ENCODE data around the gene NPR2. TPM values are rescaled to one million over a fixed set of nuclear protein-coding genes. Genes with fewer than 3 reads are reported as not detected.

Gene NPR2
- 0.53 and 1.1 TPM in 2 replicates for total RNA-seq (2014; rRNA removed; shearing (Covaris generic))
- 0.86 and 2.5 TPM in 2 replicates for polyA plus RNA-seq (2015; cell fraction: cytosol; rRNA removed)
- 4.3 and 5.6 TPM in 2 replicates for polyA plus RNA-seq (2015; cell fraction: nucleus; rRNA removed)

GRCh38 chr9:35791297-35791921 is at the start of gene NPR2:
NPR2 (plus strand) TSS chr9:35791591; CDS start chr9:35792409, 818 bp downstream.
- in situ Hi-C loops (cut with HindIII; ENCODE audit: low pct_unique_long_range_greater_than_20kb, low sequenced_read_pairs): no loop called here
- no peak for DNase-seq (ENCODE audit: low read depth, low spot score)

- in situ Hi-C loops (cut with HindIII; ENCODE audit: low pct_unique_long_range_greater_than_20kb, low sequenced_read_pairs): no loop called here
- no peak for DNase-seq (ENCODE audit: low read depth, low spot score)
Observed at GRCh38 chr9:35741740-35742139, 49.7 kb upstream of the NPR2 start.

GRCh38 chr9:35743452-35743851 is 47.9 kb upstream of the NPR2 start:
- in situ Hi-C loops (cut with HindIII; ENCODE audit: low pct_unique_long_range_greater_than_20kb, low sequenced_read_pairs): no loop called here
- DNase-seq (ENCODE audit: low read depth, low spot score): no peak

GRCh38 chr9:35743880-35744518 is 47.4 kb upstream of the NPR2 start:
- in situ Hi-C loops (cut with HindIII; ENCODE audit: low pct_unique_long_range_greater_than_20kb, low sequenced_read_pairs): no loop called here
- DNase-seq (ENCODE audit: low read depth, low spot score): no peak

GRCh38 chr9:35745569-35745968 is 45.8 kb upstream of the NPR2 start:
- in situ Hi-C loops (cut with HindIII; ENCODE audit: low pct_unique_long_range_greater_than_20kb, low sequenced_read_pairs): no loop called here
- DNase-seq (ENCODE audit: low read depth, low spot score): no peak

GRCh38 chr9:35746583-35746982 is 44.8 kb upstream of the NPR2 start:
- in situ Hi-C loops (cut with HindIII; ENCODE audit: low pct_unique_long_range_greater_than_20kb, low sequenced_read_pairs): no loop called here
- no peak for DNase-seq (ENCODE audit: low read depth, low spot score)

GRCh38 chr9:35748242-35748857 is 43.0 kb upstream of the NPR2 start:
- in situ Hi-C loops (cut with HindIII; ENCODE audit: low pct_unique_long_range_greater_than_20kb, low sequenced_read_pairs): no loop called here
- DNase-seq (ENCODE audit: low read depth, low spot score): no peak

- peak; percentile 72 for DNase-seq (ENCODE audit: low read depth, low spot score)
- in situ Hi-C loops (cut with HindIII; ENCODE audit: low pct_unique_long_range_greater_than_20kb, low sequenced_read_pairs): no loop called here
Observed at GRCh38 chr9:35748858-35749514, 42.4 kb upstream of the NPR2 start, which contains the start of the genes GBA2 and RGP1. GBA2 (minus strand) TSS chr9:35749228; CDS start chr9:35748704, 524 bp downstream. RGP1 (plus strand) TSS chr9:35749287; CDS start chr9:35749756, 469 bp downstream.

- in situ Hi-C loops (cut with HindIII; ENCODE audit: low pct_unique_long_range_greater_than_20kb, low sequenced_read_pairs): no loop called here
- DNase-seq (ENCODE audit: low read depth, low spot score): no peak
Observed at GRCh38 chr9:35749515-35750255, 41.7 kb upstream of the NPR2 start.

GRCh38 chr9:35750256-35750531 is 41.2 kb upstream of the NPR2 start:
- DNase-seq (ENCODE audit: low read depth, low spot score): no peak
- in situ Hi-C loops (cut with HindIII; ENCODE audit: low pct_unique_long_range_greater_than_20kb, low sequenced_read_pairs): no loop called here

GRCh38 chr9:35753466-35753865 is 37.9 kb upstream of the NPR2 start:
- in situ Hi-C loops (cut with HindIII; ENCODE audit: low pct_unique_long_range_greater_than_20kb, low sequenced_read_pairs): no loop called here
- no peak for DNase-seq (ENCODE audit: low read depth, low spot score)

- in situ Hi-C loops (cut with HindIII; ENCODE audit: low pct_unique_long_range_greater_than_20kb, low sequenced_read_pairs): no loop called here
- no peak for DNase-seq (ENCODE audit: low read depth, low spot score)
Observed at GRCh38 chr9:35754264-35754663, 37.1 kb upstream of the NPR2 start, which contains the start of gene MSMP. MSMP (minus strand) TSS chr9:35754276; CDS start chr9:35754129, 147 bp downstream.

GRCh38 chr9:35755071-35755470 is 36.3 kb upstream of the NPR2 start:
- DNase-seq (ENCODE audit: low read depth, low spot score): no peak
- in situ Hi-C loops (cut with HindIII; ENCODE audit: low pct_unique_long_range_greater_than_20kb, low sequenced_read_pairs): no loop called here

GRCh38 chr9:35756275-35757225 is 34.8 kb upstream of the NPR2 start:
- no peak for DNase-seq (ENCODE audit: low read depth, low spot score)
- in situ Hi-C loops (cut with HindIII; ENCODE audit: low pct_unique_long_range_greater_than_20kb, low sequenced_read_pairs): no loop called here

- DNase-seq (ENCODE audit: low read depth, low spot score): no peak
- in situ Hi-C loops (cut with HindIII; ENCODE audit: low pct_unique_long_range_greater_than_20kb, low sequenced_read_pairs): no loop called here
Observed at GRCh38 chr9:35757226-35757891, 34.0 kb upstream of the NPR2 start.

- in situ Hi-C loops (cut with HindIII; ENCODE audit: low pct_unique_long_range_greater_than_20kb, low sequenced_read_pairs): no loop called here
- DNase-seq (ENCODE audit: low read depth, low spot score): no peak
Observed at GRCh38 chr9:35757892-35758275, 33.5 kb upstream of the NPR2 start.

Measured in SK-MEL-5 (cell line).